GM19240 (cell line): Measurements from ENCODE around the gene DERA.
"Not testable (repeated sequence)": the region's sequence is repeated elsewhere in the genome, so short reads cannot be mapped to it uniquely, and the experiment has no call there.

Source experiments
- DNase-seq: peaks from one replicate; pipeline ENCODE4 v3.0.0; 2011; ENCODE audit warnings: low spot score; ENCODE audit not compliant: insufficient read length

Gene DERA

GRCh38 chr12:16006752-16007151, 95.6 kb downstream of the DERA start:
- DNase-seq, result no peak

DNA sequence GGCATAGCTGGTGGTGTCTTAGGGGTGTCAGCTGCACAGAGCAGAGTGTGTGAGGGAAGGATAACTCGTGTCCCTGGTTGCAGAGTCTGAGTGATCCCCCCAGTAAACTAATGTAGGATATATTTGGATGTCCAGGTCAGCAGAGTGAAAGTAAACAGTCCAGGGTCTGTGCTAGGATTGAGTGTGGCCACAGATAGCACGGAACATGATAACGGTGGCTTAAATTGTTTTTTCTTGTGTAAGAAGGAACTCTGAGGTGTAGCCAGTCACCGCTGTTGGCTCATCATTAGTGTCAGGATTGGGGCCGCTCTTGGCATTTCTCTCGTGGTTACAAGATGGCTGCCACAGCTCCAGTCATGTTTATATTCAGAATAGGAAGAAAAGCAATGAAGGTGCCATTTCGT, 97.3 kb downstream of the DERA start:
- DNase-seq, result no peak

DNA sequence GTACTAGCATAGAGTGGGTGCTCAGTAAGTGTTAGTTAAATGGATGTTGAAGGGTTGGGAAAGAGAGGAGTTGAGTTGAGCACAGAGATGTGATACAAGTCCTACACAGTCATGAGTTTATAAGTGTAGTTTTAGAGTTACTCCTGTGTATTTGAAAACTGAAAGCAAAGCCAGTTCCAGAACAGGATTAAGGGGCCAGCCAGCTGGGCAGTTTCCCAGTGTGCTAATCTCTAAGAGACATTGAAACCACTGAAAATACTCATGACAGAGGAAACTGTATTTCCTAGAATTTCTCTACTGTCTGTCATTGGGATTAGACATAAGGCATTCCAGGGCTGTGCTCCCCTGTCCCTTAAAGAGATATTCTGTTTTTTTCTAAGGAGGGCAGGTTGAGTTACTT, 101.0 kb downstream of the DERA start:
- DNase-seq, result no peak

DNA sequence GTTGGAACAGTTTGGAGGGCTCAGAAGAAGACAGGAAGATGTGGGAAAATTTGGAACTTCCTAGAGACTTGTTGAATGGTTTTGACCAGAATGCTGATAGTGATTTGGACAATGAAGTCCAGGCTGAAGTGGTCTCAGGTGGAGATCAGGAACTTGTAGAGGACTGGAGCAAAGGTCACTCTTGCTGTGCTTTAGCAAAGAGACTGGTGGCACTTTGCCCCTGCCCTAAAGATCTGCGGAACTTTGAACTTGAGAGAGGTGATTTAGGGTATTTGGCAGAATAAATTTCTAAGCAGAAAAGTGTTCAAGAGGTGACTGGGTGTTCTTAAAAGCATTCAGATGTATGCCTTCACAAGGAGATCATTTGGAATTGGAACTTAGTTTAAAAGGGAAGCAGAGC, 102.6 kb downstream of the DERA start:
- DNase-seq, result not testable (repeated sequence)

DNA sequence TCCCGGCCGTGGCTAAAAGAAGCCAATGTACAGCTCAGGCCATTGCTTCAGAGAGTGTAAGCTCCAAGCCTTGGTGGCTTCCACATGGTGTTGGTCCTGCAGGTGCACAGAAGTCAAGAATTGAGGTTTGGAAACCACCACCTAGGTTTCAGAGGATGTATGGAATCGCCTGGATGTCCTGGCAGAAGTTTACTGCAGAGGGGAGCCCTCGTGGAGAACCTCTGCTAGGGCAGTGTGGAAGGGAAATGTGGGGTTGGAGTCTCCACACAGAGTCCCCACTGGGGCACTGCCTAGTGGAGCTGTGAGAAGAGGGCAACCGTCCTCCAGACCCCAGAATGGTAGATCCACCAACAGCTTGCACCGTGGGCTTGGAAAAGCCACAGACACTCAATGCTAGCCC, 103.3 kb downstream of the DERA start:
- not testable (repeated sequence) for DNase-seq

DNA sequence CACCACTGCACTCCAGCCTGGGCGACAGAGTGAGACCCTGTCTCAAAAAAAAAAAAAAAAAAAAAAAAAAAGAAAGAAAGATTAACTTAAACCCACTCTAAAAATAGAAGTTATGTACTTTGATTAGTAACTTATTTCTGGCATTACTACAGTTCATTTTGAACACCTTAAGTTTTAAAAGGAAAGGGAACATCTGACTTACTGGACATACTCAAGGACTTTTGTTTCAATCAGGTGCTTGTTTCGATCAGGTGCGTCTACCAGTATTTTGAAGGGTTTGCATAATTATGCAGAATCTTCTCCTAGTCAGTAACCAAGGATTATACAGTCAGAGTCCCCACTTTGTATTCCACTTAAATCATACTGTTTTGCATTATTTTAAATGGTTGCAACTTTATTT, 105.6 kb downstream of the DERA start:
- no peak for DNase-seq

- no peak for DNase-seq
These were observed 107.2 kb downstream of the DERA start for GRCh38 chr12:16018306-16018705.

DNA sequence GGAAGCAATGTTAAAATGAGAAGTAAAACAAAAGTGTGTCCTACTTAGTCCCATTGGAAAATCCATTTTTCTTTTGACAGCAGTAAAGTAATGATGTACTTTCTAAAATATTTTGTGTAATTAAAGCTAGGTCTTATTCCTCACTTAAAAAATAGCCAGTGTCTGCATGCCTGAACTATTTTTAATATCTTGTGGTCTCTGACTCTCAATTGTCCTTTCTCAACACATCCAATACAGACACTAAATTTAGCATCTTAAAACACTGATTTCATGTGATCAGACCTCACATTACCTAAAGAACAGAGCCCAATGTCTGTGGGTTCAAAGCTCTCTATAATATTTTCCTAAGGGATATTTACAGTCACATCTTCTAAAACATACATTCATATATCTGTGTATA, 108.0 kb downstream of the DERA start:
- no peak for DNase-seq

DNA sequence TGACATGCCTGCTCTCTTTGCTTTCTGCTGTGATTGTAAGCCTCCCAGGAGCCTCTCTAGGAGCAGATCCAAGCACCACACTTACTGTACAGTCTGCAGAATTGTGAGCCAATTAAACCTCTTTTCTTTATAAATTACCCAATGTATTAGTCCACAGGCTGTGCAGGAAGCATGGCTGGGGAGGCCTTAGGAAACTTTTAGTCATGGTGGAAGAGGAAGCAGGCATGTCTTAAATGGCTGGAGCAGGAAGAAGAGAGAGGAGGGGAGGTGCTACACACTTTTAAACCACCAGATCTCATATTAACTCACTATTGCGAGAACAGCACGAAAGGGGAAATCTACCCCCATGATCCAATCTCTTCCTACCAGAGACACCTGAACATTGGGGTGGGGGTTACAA, 108.9 kb downstream of the DERA start:
- DNase-seq, result no peak

DNA sequence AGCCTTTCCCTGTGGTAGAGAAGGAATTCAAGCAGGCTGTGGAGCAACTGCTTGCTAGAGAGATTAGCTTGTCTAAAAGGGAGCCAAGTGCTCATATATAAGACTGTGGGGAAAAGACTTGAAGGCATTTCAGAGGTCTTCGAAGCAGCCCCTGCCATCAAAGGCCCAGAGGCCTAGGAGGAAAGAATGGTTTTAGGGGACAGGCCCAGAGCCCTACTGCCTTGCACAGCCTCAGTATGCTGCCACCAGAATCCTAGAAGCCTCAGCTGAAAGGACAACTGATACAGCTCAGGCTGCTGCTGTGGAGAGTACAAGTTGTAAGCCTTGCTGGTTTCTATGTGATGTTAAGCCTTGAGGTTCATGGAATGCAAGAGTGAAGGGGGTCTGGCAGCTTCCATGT, 109.9 kb downstream of the DERA start:
- no peak for DNase-seq

GRCh38 chr12:16021676-16022075, 110.5 kb downstream of the DERA start:
- no peak for DNase-seq

DNA sequence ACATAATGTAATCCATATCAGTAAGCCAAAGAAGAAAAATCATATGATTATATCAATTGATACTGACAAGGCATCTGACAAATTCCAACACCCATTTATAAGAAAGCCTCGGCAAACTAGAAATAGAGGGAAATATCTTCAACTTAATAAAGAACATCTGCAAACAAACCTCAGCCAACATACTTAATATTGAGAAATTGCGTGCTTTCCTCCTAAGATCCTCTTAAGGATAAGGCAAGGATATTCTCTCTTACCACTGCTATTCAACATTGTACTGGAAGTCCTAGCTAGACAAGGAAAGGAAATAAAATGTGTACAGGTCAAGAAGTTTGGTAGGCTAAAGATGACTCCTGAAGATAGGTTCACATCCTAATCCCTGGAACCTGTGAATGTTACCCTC, 115.9 kb downstream of the DERA start:
- no peak for DNase-seq

- DNase-seq, result no peak
These were observed 119.6 kb downstream of the DERA start for GRCh38 chr12:16030744-16031143.

- DNase-seq, result no peak
These were observed 123.1 kb downstream of the DERA start for GRCh38 chr12:16034136-16034817.

- no peak for DNase-seq
These were observed 124.9 kb downstream of the DERA start for GRCh38 chr12:16036073-16036472.

- DNase-seq, result no peak
These were observed 126.4 kb downstream of the DERA start for GRCh38 chr12:16037533-16037932.

DNA sequence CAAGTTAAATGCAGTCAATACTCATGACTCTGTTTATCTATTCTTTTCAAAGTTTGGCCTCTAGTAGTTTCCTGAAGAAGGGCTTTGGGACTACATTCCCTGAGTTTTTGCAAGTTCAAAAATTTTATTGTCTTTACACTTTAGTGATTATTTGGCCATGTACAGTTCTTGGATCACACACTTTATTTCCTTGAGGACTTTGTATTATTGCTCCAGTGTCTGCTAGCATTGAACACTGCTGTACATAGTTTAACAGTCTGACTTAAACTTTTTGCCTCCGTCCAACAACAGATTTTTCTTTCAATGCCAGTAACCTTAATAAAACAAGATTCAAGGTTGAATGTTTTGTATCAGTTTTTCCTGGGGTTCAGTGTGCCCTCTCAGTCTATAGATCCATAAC, 132.3 kb downstream of the DERA start:
- no peak for DNase-seq

- no peak for DNase-seq
These were observed 135.1 kb downstream of the DERA start for GRCh38 chr12:16046266-16046665.

GRCh38 chr12:16048511-16048910, 137.4 kb downstream of the DERA start:
- DNase-seq, result no peak

DNA sequence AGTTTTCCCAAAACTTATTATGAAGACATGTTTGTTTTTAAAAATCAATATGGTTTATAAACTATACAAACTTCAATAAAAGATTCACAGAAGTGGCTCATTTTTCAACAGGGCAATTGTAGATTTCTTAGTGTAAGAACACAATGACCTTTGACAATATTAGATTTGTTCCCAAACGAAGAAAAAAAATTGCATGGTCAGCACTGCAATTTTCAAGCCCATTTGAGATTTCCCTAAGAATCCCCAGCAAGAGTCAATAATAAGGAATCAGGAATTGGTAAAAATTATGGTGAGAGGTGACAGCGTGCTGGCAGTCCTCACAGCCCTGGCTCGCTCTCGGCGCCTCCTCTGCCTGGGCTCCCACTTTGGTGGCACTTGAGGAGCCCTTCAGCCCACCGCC, 145.8 kb downstream of the DERA start:
- no peak for DNase-seq

DNA sequence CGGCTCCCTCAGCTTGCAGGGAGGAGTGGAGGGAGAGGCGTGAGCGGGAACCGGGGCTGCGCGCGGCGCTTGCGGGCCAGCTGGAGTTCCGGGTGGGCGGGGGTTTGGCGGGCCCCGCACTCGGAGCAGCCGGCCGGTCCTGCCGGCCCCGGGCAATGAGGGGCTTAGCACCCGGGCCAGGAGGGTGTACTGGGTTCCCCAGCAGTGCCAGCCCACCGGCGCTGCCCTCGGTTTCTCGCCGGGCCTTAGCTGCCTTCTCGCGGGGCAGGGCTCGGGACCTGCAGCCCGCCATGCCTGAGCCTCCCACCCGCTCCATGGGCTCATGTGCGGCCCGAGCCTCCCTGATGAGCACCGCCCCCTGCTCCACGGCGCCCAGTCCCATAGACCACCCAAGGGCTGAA, 146.2 kb downstream of the DERA start:
- not testable (repeated sequence) for DNase-seq

- no peak for DNase-seq
These were observed 151.5 kb downstream of the DERA start for GRCh38 chr12:16062611-16063010.

GRCh38 chr12:16063726-16064125, 152.6 kb downstream of the DERA start:
- DNase-seq, result no peak

DNA sequence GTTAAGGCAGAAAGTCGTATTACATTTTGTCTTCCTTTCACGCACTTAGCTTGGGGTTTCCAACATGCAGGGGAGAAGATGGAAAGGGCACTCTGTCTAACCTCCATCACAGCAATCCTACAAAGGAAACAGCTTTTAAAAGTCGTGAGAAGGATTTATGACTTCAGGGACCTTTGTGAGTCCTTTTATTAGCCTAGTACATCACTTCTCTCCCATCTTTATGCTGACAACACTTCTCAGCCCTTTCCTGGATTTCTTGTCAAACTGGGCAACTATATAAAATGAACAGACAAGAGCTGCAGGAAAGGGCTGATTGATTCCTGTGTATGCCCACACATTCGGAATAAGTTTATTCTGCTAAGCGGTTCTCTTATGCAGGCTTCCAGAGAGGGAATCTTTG, 159.0 kb downstream of the DERA start:
- DNase-seq, result no peak
